ENCODE measurements around the gene KIF5C.

The KIF5C gene

GRCh38 chr2:148924514-148925178 is 49.6 kb downstream of the KIF5C start:
- no peak for DNase-seq (ENCODE audit: low read depth in 2 of 2)

- peak in 1 of 2 donors; percentile 35 for DNase-seq (ENCODE audit: low read depth in 2 of 2)
These were observed 51.4 kb downstream of the KIF5C start for GRCh38 chr2:148926291-148926961.

- DNase-seq (ENCODE audit: low read depth in 2 of 2) = peak in 1 of 2 donors; percentile 28
These were observed 52.0 kb downstream of the KIF5C start for GRCh38 chr2:148926981-148927401.

- no peak for DNase-seq (ENCODE audit: low read depth in 2 of 2)
These were observed 53.4 kb downstream of the KIF5C start for GRCh38 chr2:148928395-148928794.

GRCh38 chr2:148930046-148930775 is 55.2 kb downstream of the KIF5C start:
- no peak for DNase-seq (ENCODE audit: low read depth in 2 of 2)

- no peak for DNase-seq (ENCODE audit: low read depth in 2 of 2)
These were observed 57.5 kb downstream of the KIF5C start for GRCh38 chr2:148932536-148932935.

- no peak for DNase-seq (ENCODE audit: low read depth in 2 of 2)
These were observed 58.4 kb downstream of the KIF5C start for GRCh38 chr2:148933456-148933855.

- DNase-seq (ENCODE audit: low read depth in 2 of 2) = no peak
These were observed 60.8 kb downstream of the KIF5C start for GRCh38 chr2:148935791-148936190.

- no peak for DNase-seq (ENCODE audit: low read depth in 2 of 2)
These were observed 61.9 kb downstream of the KIF5C start for GRCh38 chr2:148936857-148937450.

- no peak for DNase-seq (ENCODE audit: low read depth in 2 of 2)
These were observed 64.2 kb downstream of the KIF5C start for GRCh38 chr2:148939271-148939670.

- DNase-seq (ENCODE audit: low read depth in 2 of 2) = no peak
These were observed 68.1 kb downstream of the KIF5C start for GRCh38 chr2:148943097-148943496.

GRCh38 chr2:148944536-148944935 is 69.5 kb downstream of the KIF5C start:
- no peak for DNase-seq (ENCODE audit: low read depth in 2 of 2)

GRCh38 chr2:148947299-148947698 is 72.3 kb downstream of the KIF5C start:
- DNase-seq (ENCODE audit: low read depth in 2 of 2) = no peak

- DNase-seq (ENCODE audit: low read depth in 2 of 2) = no peak
These were observed 73.8 kb downstream of the KIF5C start for GRCh38 chr2:148948868-148949267.

GRCh38 chr2:148949348-148949747 is 74.3 kb downstream of the KIF5C start:
- DNase-seq (ENCODE audit: low read depth in 2 of 2) = no peak

- no peak for DNase-seq (ENCODE audit: low read depth in 2 of 2)
These were observed 77.6 kb downstream of the KIF5C start for GRCh38 chr2:148952621-148953020.

GRCh38 chr2:148953426-148953825 is 78.4 kb downstream of the KIF5C start:
- DNase-seq (ENCODE audit: low read depth in 2 of 2) = no peak

- no peak for DNase-seq (ENCODE audit: low read depth in 2 of 2)
These were observed 79.5 kb downstream of the KIF5C start for GRCh38 chr2:148954536-148954935.

GRCh38 chr2:148955798-148956197 is 80.8 kb downstream of the KIF5C start:
- DNase-seq (ENCODE audit: low read depth in 2 of 2) = no peak

- no peak for DNase-seq (ENCODE audit: low read depth in 2 of 2)
These were observed 82.0 kb downstream of the KIF5C start for GRCh38 chr2:148957023-148957422.

- DNase-seq (ENCODE audit: low read depth in 2 of 2) = no peak
These were observed 84.7 kb downstream of the KIF5C start for GRCh38 chr2:148959745-148960144.

GRCh38 chr2:148960483-148960882 is 85.5 kb downstream of the KIF5C start:
- DNase-seq (ENCODE audit: low read depth in 2 of 2) = no peak

Data from stimulated activated CD4-positive, alpha-beta T cell treated with anti-CD3 and anti-CD28 coated beads, Interleukin-15, amount 100 ng/mL, for 48 hours (primary cell).